IPS-11a (cell line): ENCODE results near the gene CCDC92B.
"Not testable (repeated sequence)": the region's sequence is repeated elsewhere in the genome, so short reads cannot be mapped to it uniquely, and the experiment has no call there.

Experiments used
- H3K4me3 ChIP-seq: one replicate; pipeline ENCODE4 v1.5.1; 2013; ENCODE audit warnings: low read depth, low read length, control low read depth

CCDC92B gene

DNA sequence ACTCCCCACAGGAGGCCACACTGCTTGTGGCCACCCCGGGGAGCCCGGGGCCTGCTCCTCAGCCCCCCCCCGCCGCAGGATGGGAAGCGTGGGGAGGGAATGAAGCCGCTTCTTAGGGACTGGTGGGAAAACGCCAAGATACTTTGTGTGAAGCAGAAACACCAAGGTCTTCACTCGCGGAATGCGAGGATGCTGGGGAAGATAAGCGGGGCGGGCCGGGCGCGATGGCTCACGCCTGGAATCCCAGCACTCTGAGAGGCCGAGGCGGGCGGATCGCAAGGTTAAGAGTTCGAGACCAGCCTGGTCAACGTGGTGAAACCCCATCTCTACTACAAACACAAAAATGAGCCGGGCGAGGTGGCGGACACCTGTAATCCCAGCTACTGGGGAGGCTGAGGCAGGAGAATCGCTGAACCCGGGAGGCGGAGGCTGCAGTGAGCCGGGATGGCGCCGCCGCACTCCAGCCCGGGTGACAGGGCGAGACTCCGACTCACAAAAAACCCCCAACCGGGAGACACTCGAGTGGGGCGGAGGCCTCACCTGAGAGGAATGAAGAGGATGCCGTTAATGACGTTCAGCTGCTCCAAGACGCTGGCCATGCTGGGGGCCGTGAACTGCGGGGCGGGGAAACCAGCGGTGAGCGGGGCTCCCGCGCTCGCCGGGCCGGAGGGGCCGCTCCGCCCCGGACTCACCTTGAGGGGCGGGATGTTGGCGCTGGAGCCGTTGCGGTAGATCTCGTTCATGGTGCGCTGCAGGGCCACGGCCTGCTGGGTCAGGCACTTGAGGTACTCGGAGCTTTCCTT, 58.2 kb downstream of the CCDC92B start:
- H3K4me3 ChIP-seq = no peak overlapping the region

DNA sequence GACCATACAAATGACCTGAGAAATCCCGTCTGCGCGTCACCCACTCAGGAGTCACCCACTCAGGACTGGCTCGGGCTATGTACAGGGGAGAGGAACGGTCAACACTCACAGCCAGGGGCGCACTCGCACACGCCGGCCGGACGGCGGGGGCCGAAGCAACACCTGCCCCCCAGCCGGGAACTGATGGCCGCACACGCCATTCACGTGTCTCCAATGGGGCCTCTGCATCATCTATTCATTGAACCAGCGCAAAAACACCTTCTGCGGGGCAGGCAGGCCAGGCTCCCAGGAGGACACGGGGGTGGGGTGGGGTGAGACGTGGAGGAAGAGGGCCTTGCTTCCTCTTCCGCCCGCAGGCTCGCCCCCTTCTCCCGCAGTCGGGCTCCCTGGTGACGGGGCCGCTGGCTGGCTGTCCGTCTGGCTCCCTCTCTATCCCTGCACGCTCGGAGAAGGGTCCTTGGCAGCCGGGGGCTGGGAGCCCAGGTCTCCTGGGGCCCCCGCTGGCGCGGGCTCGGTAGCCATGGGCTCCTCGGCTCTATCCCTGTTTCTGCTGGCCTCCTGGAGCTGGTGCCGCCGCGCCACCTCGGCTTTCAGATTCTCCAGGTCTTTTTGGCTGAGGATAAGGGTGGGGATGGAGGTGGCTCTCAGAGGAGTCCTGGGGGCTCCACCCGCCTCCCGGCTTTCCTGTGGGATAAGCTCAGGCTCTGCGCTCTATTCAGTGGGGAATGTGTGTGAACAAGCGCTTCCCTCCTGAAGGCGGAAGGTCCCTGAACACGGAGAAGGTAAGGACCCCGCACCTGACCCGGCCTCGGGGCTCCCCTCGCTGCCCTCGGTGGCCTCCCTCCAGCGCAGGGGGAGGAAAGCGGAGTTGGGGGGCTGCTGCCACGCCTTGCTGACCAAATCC, 59.0 kb downstream of the CCDC92B start:
- no peak overlapping the region for H3K4me3 ChIP-seq

DNA sequence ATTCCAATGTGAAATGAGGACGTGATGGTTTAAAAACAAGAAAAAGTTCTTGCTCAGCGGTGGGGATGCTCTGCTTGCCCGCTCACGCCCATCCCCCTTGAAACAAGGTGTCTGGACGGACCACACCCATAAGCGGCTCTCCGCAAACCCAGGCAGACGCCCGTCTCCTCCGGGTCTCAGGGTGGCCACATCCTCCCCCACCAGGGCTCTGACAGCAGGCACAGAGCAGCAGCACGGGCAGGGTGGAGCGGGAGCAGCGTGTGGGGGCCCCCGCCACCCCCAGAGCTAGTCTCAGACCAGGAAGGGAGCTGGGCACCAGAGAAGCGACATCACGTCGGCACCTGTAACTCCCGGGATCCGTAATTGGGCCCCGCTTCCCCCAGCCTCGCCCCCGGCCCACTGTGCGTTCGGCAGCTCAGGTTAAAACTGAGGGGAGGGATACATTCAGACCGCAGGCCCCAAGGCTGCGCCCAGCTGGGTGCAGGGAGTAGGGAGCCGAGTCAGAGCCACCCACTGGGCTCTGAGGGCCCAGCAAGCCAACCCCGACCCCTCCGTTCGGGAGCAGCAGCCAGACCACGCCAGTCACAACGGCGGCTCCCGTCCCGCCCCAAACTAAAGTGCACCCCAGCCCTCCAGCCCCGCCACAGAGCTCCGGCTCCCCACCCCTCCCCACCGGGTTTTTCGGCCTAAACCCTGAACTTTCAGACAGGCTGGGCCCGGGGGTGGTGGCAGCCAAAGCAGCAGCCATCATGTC, 59.9 kb downstream of the CCDC92B start:
- H3K4me3 ChIP-seq = no peak overlapping the region

DNA sequence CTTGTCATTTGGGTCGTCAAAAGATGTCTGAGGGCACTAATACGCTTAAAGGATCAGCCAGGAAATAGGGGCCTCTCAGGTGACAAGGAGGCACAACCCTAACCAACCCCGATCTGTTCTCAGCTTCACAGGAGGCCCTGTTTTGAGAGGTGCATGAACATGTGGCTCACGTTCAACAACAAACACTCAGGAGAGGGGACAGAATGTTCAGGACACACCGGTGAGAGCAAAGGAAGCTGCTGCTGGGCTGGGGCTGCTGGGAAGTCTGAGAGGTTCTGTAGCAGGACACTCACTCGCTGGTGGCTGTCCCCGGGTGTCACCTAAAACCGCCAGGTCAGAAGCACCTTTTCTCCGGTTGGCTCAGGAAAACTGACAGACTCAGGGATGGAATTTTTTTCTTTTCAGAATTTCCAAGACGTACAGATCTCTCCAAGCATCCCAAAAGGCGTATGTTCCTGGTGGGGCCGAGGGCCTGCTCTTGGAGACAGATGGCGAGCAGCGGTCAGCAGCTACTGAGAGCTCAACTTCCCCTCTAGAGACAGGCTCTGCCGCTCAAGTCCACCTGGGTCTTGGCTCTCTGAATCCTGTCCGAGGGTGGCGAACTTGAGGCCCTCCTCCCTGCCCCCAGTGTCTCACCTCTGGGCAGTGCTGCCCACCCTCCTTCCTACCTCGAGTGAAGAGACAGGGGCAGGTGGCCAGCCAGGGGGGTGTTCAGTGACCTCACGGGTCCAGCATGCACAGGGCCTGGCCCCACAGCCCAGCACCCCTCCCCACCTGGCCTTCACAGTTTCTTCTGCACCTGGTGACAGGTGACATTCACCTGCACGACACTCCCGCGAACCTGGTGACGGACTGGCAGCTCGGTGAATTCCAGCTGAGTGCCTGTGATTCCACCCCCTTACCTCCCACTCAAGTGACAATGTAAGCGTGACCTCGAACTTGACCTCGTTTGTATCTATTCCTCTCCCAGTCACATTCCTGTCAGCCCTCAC, 60.8 kb downstream of the CCDC92B start:
- H3K4me3 ChIP-seq = no peak overlapping the region

DNA sequence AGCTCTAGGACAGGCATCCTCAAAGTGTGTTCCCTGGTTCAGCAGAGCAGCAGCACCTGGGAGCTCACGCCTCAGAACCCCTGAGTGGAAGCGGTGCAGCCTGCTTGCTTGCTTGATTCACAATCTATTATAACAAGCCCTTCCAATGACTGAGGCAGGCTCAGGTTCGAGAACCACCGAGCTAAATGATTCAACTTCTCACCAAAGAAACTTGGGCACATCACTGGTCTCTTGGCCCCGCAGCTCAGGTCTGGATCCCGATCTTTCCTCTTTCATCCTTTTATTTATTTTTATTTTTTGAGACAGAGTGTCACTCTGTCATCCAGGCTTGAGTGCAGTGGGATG, 62.4 kb downstream of the CCDC92B start:
- H3K4me3 ChIP-seq = no peak overlapping the region

DNA sequence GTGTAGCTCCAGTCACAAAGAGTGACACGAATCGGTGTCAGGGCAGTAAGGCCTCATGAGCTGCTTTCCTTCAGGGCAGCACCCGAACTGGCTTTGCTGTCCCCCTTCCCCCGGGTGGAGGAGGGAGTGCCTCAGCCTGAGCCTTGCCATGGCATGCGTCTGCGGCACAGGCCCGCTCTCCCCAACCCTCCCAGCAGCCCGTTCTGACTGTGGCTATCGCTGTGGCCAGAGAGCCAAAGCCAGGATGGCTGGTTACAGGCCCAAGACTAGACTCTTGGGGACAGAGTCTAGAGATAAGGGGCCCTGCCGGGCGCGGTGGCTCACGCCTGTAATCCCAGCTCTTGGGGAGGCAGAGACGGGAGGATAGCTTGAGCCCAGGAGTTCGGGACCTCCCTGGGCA, 63.8 kb downstream of the CCDC92B start:
- H3K4me3 ChIP-seq = no peak overlapping the region

DNA sequence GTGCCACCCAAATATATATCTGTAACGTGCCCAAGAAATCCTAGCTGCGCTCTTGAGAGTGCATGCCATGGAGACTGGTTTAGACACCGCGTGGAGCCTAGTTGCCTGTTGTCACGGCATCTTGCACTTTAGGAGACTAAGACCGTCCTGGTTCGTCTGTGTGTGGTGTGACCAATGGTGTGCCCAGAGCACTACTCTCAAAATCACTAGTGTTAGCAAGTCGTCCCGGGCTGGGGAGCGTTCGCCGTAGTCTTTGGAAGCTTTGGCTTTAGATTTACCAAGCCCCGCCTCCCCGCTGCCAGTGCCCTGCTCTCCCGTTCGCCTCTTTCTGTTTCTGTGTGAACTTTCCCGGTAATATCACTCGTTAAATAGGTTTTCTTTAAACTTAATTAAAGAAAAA, 64.9 kb downstream of the CCDC92B start:
- no peak overlapping the region for H3K4me3 ChIP-seq

DNA sequence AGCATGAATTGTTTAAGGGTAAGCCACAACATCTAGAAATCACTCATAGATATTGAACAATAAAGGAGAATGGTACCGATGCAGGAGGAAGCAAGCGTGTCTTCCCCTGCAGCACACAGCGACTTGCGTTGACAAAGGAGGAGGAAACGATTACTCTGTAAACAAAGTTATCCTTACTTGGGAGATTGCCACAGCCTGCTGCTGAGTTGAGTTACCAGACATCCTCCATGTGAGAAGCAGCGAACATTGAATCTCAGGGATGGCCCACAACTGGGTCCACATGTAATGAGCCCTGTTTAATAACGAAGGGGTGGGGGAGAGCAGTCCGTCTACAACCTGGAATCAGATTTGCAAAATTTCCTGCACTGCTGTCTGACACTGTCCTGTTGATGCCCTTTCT, 65.5 kb downstream of the CCDC92B start:
- no peak overlapping the region for H3K4me3 ChIP-seq

DNA sequence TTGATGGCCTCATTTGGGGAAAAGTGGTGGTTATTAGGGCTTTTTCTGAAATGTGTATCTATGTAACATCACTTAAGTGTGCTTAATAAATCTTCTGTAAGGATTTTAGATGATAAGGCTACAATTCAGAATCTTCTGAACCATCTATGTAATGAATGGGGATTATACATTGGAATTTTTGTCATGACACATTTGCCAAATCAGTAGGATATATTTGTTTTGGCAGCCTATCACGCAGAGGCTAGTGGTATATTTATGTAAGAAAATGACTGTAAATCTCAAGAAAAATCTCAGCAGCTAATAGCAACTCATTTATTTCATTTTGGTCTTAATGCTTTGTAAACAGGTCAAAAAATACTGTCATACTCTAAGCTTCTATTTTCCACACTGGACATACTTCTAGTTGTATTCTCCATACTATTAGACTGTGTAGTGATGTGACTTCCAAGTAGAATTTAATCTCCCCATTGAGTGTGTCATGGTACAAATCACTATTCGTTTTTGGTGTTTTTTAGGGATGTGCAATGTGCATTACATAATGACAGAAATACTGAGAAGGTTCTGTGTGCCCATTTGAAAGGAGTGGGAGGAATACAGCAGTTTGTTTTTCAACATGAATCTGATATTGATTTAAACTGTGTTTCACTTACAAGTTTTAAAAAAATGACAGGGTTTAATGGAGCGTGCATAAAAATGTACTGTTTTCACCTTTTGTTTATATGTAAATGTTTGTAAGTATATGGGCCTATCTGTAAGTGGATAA, 67.1 kb downstream of the CCDC92B start:
- H3K4me3 ChIP-seq = no peak overlapping the region

DNA sequence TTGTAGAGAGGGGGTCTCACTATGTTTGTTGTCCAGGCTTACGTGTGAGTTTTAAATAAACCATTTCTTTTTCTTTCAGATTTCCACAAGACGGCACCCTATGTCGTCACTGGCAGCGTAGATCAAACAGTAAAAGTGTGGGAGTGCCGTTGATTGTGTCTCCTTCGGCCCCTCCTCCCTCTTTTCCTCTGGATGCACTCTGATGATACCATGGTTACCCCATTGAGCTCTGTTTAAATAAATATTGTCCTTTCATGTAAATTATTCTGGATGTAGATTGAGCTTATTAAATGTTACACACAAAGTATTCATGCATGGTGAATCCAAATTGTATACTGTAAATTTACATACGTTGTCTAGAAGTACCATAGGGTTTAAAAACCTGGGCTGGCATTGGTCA, 67.8 kb downstream of the CCDC92B start:
- H3K4me3 ChIP-seq = no peak overlapping the region

DNA sequence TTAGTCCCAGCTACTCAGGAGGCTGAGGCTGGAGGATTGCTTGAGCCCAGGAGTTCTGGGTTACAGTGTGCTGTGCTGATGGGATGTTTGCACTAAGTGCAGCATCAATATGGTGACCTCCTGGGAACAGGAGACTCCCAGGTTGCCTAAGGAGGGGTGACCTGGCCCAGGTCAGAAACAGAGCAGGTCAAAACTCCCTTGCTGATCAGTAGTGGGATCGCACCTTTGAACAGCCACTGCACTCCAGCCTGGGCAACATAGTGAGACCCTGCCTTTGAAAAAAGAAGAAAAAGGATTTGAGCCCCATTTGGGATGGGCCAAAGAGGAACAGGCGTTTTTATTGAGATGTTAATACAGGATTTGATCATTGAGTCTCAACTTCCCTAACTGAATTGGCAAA, 68.5 kb downstream of the CCDC92B start:
- H3K4me3 ChIP-seq = no peak overlapping the region

DNA sequence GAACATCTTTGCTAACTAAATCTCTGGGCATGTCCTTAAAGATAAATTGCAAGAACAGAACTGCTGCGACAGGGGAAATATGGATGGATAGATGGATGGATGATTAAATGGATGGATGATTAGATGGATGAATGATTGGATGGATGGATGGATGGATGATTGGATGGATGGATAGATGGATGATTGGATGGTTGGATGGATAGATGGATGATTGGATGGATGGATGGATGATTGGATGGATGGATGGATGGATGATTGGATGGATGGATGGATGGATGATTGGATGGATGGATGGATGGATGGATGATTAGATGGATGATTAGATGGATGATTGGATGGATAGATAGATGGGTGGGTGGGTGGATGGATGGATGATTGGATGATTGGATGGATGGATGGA, 70.2 kb downstream of the CCDC92B start:
- H3K4me3 ChIP-seq = not testable (repeated sequence)
